CD4-positive, alpha-beta T cell treated with Interleukin-1 beta for 1 hour (primary cell): Measurements from ENCODE around the gene KLRC1.
"Not testable (repeated sequence)": the region's sequence is repeated elsewhere in the genome, so short reads cannot be mapped to it uniquely, and the experiment has no call there.

Experiments
- DNase-seq, 2 donors: peaks; one replicate each; pipeline ENCODE4 v3.0.0-alpha.2; 2020 to 2022

The KLRC1 gene

GRCh38 chr12:10409392-10409791, 43.8 kb downstream of the KLRC1 start, which contains the start of gene KLRC4:
KLRC4 (minus strand) TSS chr12:10409757; CDS start chr12:10409575, 182 bp downstream.
- DNase-seq, result peak; percentile 23 to 37

- DNase-seq, result no peak
These were observed 44.3 kb downstream of the KLRC1 start for GRCh38 chr12:10408842-10409241.

GRCh38 chr12:10406725-10407124, 46.5 kb downstream of the KLRC1 start:
- peak in 1 of 2 donors; percentile 44 for DNase-seq

GRCh38 chr12:10405294-10405693, 47.9 kb downstream of the KLRC1 start:
- no peak for DNase-seq

- no peak for DNase-seq
These were observed 48.4 kb downstream of the KLRC1 start for GRCh38 chr12:10404798-10405197.

GRCh38 chr12:10400829-10401228, 52.3 kb downstream of the KLRC1 start:
- DNase-seq, result no peak

- DNase-seq, result no peak
These were observed 55.0 kb downstream of the KLRC1 start for GRCh38 chr12:10398168-10398567.

GRCh38 chr12:10397296-10397695, 55.9 kb downstream of the KLRC1 start:
- DNase-seq, result peak; percentile 31 to 58

GRCh38 chr12:10396176-10396575, 57.0 kb downstream of the KLRC1 start:
- DNase-seq, result not testable (repeated sequence)
